GM08714 (cell line): Measurements from ENCODE around the gene CENPU.
"Not testable (repeated sequence)": the region's sequence is repeated elsewhere in the genome, so short reads cannot be mapped to it uniquely, and the experiment has no call there.

Experiments used
- H3K4me3 ChIP-seq: fragments of 200-500 bp; sonication (Bioruptor generic); 2 replicates; pipeline ENCODE4 v1.5.1; 2014; ENCODE audit warnings: mild to moderate bottlenecking, low read length, inconsistent platforms
- ZNF274 ChIP-seq: IDR thresholded peaks from 2 replicates; pipeline ENCODE4 v1.6.1; 2012; ENCODE audit warnings: mild to moderate bottlenecking, low read depth, low read length

The CENPU gene

DNA sequence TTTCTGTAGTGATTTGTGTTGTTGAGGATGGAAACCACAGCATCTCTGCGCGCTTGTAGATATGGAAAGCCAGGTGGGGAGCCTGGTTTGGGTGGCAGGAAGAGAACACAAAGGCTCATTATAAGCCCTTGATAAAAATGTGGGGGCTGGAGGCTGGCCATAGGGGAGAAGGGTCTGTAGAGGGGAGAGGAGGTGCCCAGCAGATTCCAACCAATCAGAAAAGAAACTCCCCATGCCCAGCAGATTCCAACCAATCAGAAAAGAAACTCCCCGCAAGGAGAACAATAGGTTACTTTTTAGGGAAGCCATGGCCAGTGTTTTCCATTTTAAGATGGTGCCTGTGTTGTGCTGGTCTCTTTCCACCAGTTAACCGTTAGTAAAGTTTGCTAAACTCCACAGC is 9.8 kb upstream of the CENPU start:
- H3K4me3 ChIP-seq: no peak overlapping the region
- no peak for TF ChIP-seq ZNF274

DNA sequence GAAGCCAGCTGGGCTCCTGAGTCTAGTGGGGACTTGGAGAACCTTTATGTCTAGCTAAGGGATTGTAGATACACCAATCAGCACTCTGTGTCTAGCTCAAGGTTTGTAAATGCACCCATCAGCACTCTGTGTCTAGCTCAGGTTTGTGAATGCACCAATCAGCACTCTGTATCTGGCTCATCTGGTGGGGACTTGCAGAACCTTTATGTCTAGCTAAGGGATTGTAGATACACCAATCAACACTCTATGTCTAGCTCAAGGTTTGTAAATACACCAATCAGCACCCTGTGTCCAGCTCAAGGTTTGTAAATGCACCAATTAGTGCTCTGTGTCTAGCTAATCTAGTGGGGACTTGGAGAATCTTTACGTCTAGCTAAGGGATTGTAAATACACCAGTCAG is 7.8 kb upstream of the CENPU start:
- not testable (repeated sequence) for H3K4me3 ChIP-seq

- no peak for TF ChIP-seq ZNF274
- no peak overlapping the region for H3K4me3 ChIP-seq
Measured at GRCh38 chr4:184740980-184741391, 7.1 kb upstream of the CENPU start.

- not testable (repeated sequence) for H3K4me3 ChIP-seq
Measured at GRCh38 chr4:184739575-184739974, 5.7 kb upstream of the CENPU start.

DNA sequence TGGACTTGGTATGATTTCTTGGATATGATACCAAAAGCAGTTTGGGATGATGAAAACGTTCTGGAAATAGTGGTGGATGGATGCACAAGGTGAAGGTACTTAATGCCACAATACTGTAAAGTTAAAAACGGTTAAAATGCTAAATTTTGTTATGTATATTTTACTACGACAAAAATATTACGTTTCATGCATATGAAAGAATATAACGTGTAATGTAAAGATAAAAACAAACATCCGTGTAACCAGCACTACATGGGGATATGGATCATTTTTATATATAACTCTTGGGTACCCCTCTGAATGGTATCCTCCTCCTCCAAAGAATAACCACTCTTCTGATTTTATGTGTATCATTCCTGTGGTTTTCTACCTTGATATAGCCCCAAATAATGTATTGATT is 862 bp upstream of the CENPU start:
- peak overlapping the region; percentile 70; the same call in 1 of the 2 replicates for H3K4me3 ChIP-seq

DNA sequence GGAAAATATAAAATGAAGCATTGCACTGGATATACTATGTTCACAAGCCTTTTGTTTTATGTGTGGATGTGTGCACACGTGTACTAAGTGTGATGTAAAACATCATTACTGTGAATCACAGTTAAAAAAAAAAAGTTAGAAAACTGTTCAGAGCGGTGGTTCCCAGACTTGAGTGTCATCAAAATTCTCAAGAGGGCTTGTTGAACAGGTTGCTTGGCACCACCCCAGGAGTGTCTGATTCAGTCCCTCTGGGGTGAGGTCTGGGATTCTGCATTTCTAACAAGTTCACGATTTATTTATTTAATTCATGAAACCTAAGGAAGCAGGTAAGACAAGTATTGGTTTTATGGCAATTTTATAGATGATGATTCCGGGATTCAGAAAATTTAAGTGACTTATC is 1.8 kb downstream of the CENPU start:
- peak overlapping the region; percentile 82; the same call in 1 of the 2 replicates for H3K4me3 ChIP-seq

More for the DNA sequence above, 862 bp upstream of the CENPU start:
- TF ChIP-seq ZNF274: no peak

GRCh38 chr4:184731056-184731455 is 2.8 kb downstream of the CENPU start:
- H3K4me3 ChIP-seq: no peak overlapping the region
- no peak for TF ChIP-seq ZNF274

More for the DNA sequence above, 1.8 kb downstream of the CENPU start:
- TF ChIP-seq ZNF274: no peak

GRCh38 chr4:184729946-184730345 is 4.0 kb downstream of the CENPU start:
- no peak for TF ChIP-seq ZNF274
- H3K4me3 ChIP-seq: no peak overlapping the region

GRCh38 chr4:184728858-184729257 is 5.0 kb downstream of the CENPU start:
- TF ChIP-seq ZNF274: no peak
- no peak overlapping the region for H3K4me3 ChIP-seq

- no peak for TF ChIP-seq ZNF274
- no peak overlapping the region for H3K4me3 ChIP-seq
Measured at GRCh38 chr4:184727430-184727829, 6.5 kb downstream of the CENPU start.

DNA sequence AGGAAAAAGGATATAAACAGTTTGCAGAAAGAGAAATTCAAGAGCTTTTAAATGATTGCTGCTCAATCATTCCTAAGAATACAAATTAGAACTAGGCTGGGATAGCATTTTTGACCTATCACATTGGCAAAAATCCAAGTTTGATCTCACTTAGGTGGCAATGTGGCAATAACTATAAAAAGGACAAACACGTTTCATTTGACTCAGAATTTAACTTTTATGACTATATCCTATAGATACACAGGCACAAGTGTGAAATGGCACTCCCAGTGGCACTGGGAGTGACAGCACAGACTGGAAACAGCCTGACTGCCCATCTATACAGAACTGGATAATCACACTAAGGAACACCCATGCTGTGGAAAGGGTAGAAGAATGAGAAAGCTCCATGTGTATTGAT is 11.1 kb downstream of the CENPU start:
- no peak for TF ChIP-seq ZNF274
- H3K4me3 ChIP-seq: no peak overlapping the region

GRCh38 chr4:184721254-184721653 is 12.6 kb downstream of the CENPU start:
- TF ChIP-seq ZNF274: no peak
- H3K4me3 ChIP-seq: no peak overlapping the region

GRCh38 chr4:184719407-184719806 is 14.5 kb downstream of the CENPU start:
- no peak for TF ChIP-seq ZNF274
- no peak overlapping the region for H3K4me3 ChIP-seq

DNA sequence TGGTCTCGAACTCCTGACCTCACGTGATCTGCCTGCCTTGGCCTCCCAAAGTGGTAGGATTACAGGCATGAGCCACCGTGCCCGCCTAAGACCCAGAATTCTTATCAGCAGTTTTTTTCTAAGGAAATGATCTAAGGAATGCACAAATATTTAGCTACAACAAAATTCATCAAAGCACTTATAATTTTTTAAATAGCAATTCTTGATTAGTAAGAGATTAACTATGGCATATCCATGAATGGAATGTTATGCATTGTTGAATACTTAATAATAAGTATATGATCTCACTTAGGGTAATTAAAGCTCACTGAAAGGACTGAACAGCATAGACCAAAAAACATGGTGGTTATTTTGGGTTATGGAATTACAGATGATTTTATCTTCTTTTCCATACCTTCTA is 18.4 kb downstream of the CENPU start:
- TF ChIP-seq ZNF274: no peak
- no peak overlapping the region for H3K4me3 ChIP-seq

DNA sequence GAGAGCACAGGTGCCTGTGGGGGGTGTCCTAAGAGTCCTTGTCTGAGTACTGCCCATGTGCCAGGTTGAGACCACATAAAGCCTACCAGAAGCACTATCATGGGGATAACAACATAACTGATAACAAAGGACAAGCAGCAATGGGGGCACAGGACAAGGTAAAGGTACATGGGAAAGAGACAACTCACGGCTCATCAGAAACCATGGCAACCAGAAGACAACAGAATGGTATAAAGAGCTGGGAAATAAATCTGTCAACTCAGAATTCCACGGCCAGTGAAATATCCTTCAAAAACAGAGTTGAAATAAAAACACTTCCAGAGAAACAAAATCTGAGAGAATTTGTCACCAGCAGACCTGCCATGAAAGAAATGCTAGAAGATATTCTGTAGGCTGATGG is 20.0 kb downstream of the CENPU start:
- TF ChIP-seq ZNF274: no peak
- no peak overlapping the region for H3K4me3 ChIP-seq

GRCh38 chr4:184712322-184712721 is 21.6 kb downstream of the CENPU start:
- no peak overlapping the region for H3K4me3 ChIP-seq
- no peak for TF ChIP-seq ZNF274

DNA sequence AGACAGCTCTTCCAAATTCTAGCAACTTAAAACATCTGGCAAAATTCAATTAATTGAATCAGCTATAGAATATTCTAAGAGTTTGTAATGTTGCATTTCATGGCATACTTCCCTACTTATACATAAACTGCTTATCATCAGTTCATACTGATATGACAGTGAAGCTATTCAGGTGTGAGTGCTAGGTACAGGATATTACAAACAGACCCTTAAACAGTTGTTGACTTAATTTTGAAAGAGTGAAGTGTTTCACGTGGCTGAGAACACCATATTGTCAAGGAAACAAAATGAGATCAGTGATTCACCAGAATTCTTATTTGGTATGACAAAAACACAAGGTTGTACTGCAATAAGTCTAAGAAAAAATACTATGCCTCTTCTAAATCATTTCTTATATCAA is 27.4 kb downstream of the CENPU start:
- TF ChIP-seq ZNF274: no peak

More for the DNA sequence above, 27.4 kb downstream of the CENPU start:
- H3K4me3 ChIP-seq: no peak overlapping the region
